AG10803 (cell line): ENCODE results near the gene SDHA.
"Not testable (repeated sequence)": the region's sequence is repeated elsewhere in the genome, so short reads cannot be mapped to it uniquely, and the experiment has no call there.

Experiments
- DNase-seq: peaks from one replicate; pipeline ENCODE4 v3.0.0; 2010; ENCODE audit warnings: low read depth
- H3K4me3 ChIP-seq: 2 replicates; pipeline ENCODE4 v1.5.1; 2011; ENCODE audit warnings: mild to moderate bottlenecking, low read length, control low read depth
- CTCF ChIP-seq: conservative IDR thresholded peaks from 2 replicates; pipeline ENCODE4 v1.5.1; 2011; ENCODE audit warnings: mild to moderate bottlenecking, low read length, control low read depth, inconsistent platforms

Gene SDHA

DNA sequence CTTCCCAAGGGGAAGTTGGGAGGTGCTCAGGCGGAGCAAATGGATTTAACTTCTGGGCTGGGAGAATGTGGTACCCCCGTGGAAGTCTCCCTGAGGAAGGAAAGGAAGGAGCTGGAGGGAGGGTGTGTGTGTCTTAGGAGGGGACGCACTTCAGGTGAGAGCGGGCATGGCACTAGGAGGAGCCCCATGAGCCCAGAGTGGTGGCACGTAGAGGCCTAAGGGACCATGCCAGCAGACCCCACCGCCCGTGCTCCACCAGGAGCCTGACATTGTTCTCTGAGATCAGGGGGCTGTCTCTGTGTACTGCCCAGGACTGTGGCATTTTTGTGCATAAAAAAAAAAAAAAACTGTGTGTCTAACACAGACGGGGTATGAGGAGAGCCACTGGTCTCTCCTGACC is 84.8 kb downstream of the SDHA start:
- no peak overlapping the region for H3K4me3 ChIP-seq
- TF ChIP-seq CTCF: no peak
- no peak for DNase-seq

DNA sequence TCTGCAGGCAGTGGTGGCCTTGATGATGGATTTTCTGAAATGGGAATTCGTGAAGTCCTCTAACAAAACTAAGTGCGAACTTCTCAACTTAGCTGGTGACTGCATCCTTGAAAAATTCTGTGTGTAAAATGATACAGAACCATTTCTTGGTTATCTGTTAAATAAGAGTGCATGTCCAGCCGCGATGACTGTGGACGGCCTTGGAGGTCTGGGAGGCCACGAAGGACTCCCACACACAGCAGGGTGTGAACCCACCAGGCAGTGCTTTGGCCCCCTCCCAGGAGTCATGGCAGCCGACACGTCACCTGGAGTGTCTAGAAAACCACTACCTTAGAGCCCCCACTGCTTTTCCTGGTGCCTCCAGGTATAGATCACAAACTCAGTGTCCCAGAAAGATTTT is 85.6 kb downstream of the SDHA start:
- DNase-seq, H3K4me3 ChIP-seq: not testable (repeated sequence)

DNA sequence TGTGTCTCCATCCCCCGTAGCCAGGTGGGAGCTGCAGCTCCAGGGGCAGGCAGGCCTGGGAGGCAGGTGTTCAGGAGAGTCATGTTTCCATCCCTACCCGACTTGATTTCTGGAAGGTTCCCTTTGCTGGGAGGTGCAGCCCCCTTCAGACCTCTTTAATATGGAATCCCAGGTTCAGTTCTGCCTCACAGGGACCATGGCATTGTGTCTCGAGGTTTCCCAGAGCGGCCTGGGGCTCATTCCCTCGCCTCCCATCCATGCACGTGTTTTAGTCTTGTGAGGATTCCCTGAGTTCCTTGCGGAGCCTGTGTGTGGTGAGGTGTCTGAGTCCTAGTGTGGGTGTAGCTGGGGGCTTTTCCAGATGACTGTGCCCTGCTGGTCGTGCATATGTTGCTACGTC is 86.9 kb downstream of the SDHA start:
- H3K4me3 ChIP-seq: no peak overlapping the region
- no peak for TF ChIP-seq CTCF
- DNase-seq: no peak

DNA sequence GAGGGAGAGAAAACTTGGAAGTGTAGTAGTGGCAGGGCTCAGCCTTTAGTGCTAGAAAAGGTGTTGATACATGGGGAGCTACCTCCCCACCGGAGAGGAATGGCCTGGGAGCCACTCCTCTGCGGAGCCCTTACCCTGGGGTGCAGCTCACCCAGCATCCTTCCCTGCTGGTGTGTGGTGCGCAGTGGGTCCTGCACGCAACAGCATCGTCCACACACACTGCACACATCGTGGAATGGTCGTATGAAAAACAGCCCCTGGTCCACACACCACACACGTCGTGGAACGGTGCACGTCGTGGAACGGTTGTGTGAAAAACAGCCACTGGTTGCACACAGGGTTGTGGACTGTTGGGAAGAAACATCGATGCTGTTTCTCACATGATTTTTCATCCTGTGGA is 87.3 kb downstream of the SDHA start:
- DNase-seq: no peak
- no peak overlapping the region for H3K4me3 ChIP-seq
- no peak for TF ChIP-seq CTCF

DNA sequence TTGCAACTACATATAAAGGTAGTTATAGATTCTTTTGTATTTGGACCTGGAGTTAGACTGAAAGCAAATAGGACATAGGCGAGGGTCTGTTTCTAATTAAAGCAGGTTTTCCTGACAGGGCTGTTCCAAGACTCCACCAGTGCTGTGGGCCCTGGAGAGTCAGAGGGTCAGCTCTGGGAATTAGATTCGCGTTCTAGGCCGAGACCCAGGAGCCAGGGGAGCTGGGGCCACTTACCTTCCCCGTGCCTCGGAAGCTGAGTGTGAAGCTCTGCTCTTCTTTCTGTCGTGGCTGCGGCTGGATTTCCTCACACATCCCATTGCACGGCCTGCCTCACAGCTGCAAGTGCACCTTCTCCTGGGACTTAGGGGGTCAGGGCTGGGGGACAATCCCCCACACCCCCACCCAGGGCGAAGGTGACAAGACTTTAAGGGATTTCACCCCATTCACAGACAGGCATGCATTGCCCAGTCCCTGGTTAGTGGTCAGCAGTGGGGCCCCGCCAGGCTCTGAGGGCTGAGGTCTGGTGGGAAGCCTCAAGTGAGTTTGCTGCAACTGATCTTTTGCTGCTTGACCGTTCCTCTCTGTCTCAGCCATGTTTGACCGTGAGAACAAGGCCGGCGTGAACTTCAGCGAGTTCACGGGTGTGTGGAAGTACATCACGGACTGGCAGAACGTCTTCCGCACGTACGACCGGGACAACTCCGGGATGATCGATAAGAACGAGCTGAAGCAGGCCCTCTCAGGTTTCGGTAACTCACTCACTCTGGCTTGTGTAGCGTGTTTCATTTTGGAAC is 88.1 kb downstream of the SDHA start:
- TF ChIP-seq CTCF: no peak
- DNase-seq: no peak
- no peak overlapping the region for H3K4me3 ChIP-seq
